ENCODE results near the gene PALD1.
A peak's percentile ranks its signal among the peaks of the same experiment; 100 is the strongest.

The PALD1 gene

GRCh38 chr10:70549351-70549961, 70.9 kb downstream of the PALD1 start:
- no peak overlapping the region for H3K4me3 ChIP-seq (ENCODE audit: low read depth, low read length)
- TF ChIP-seq CTCF (IDR thresholded peaks at IDR 0.05; ENCODE audit: low read depth, low read length, missing control alignments), result no peak
- in situ Hi-C loops (cut with HindIII; ENCODE audit: low sequenced_read_pairs), result no loop called here
- no peak for DNase-seq (ENCODE audit: low read depth)

- H3K4me3 ChIP-seq (ENCODE audit: low read depth, low read length), result no peak overlapping the region
- TF ChIP-seq CTCF (IDR thresholded peaks at IDR 0.05; ENCODE audit: low read depth, low read length, missing control alignments), result peak; percentile 88
- in situ Hi-C loops (cut with HindIII; ENCODE audit: low sequenced_read_pairs), result loop anchor here (5.0 kb wide), 1 partner anchor 83 kb away; no protein-coding TSS in a partner anchor
- DNase-seq (ENCODE audit: low read depth), result peak; percentile 45
These were observed 71.4 kb downstream of the PALD1 start for GRCh38 chr10:70549962-70550458.

- no peak for DNase-seq (ENCODE audit: low read depth)
- TF ChIP-seq CTCF (IDR thresholded peaks at IDR 0.05; ENCODE audit: low read depth, low read length, missing control alignments), result no peak
These were observed 71.9 kb downstream of the PALD1 start for GRCh38 chr10:70550459-70550858.

DNA sequence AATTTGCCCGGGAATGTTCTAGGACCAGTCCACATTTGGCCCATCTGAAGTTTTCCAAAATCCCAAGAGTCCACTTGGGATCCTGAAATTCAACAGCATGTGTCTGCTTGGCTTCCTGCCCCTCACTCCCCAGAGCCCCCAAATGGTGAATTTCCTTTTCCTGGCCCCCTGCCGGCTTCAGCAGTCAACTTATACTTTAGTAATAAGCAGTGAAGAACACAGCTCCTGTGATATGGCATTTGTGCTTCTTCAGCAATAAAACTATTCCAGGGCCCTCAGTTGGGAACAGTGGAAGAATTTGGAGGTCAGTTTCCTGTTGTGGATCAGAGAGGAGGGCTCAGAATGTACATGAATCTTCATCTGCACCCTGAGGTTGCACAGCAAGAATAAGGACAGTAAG, 72.9 kb downstream of the PALD1 start:
- in situ Hi-C loops (cut with HindIII; ENCODE audit: low sequenced_read_pairs), result loop anchor here (5.0 kb wide), 1 partner anchor 84 kb away; no protein-coding TSS in a partner anchor
- no peak for DNase-seq (ENCODE audit: low read depth)
- H3K4me3 ChIP-seq (ENCODE audit: low read depth, low read length), result no peak overlapping the region
- TF ChIP-seq CTCF (IDR thresholded peaks at IDR 0.05; ENCODE audit: low read depth, low read length, missing control alignments), result no peak

More at GRCh38 chr10:70550459-70550858, 71.9 kb downstream of the PALD1 start:
- H3K4me3 ChIP-seq (ENCODE audit: low read depth, low read length), result no peak overlapping the region
- in situ Hi-C loops (cut with HindIII; ENCODE audit: low sequenced_read_pairs), result loop anchor here (5.0 kb wide), 1 partner anchor 83 kb away; no protein-coding TSS in a partner anchor

DNA sequence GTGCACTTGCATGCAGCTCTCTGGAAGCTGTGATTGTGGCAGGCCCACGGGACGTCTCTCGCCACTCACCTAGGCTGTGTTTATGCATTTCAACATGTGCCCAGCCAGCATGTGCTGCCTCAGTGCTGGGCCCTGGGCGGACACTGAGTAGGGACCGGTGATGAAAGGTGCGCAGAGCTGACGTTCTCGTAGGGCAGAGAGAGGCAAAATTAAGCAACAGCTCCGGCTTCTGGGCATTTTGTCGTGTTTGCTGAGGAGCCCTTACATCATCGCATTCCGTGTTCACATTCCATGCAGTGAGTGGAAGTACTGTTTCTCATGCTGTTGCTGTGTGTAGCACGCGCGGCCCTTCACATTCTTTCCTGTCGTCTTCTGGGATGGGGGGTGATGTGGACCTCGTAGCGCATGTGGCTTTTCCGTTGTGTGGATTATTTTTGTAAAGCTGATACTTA, 73.4 kb downstream of the PALD1 start:
- peak; percentile 46 for DNase-seq (ENCODE audit: low read depth)
- TF ChIP-seq CTCF (IDR thresholded peaks at IDR 0.05; ENCODE audit: low read depth, low read length, missing control alignments), result no peak
- in situ Hi-C loops (cut with HindIII; ENCODE audit: low sequenced_read_pairs), result loop anchor here (5.0 kb wide), 1 partner anchor 85 kb away; no protein-coding TSS in a partner anchor
- H3K4me3 ChIP-seq (ENCODE audit: low read depth, low read length), result no peak overlapping the region

DNA sequence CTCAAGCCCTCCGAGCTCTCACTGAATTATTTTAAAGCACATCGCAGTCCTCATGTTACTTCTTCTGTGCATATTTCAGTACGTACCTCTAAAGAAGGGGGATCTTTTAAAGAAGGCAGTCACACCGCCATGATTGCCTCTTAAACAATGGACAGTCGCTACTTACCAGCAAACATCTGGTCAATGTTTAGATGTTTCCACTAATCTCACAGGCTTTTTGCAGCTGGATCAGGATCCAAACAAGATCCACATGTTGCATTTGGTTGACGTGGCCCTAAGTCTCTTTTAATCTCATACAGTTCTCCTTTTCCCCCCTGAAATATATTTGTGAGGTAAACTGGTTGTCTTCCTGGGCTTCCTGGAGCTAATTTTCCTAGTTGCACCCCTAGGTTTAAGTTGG, 74.0 kb downstream of the PALD1 start:
- TF ChIP-seq CTCF (IDR thresholded peaks at IDR 0.05; ENCODE audit: low read depth, low read length, missing control alignments), result no peak
- no peak overlapping the region for H3K4me3 ChIP-seq (ENCODE audit: low read depth, low read length)
- no peak for DNase-seq (ENCODE audit: low read depth)
- in situ Hi-C loops (cut with HindIII; ENCODE audit: low sequenced_read_pairs), result loop anchor here (5.0 kb wide), 1 partner anchor 85 kb away; no protein-coding TSS in a partner anchor

Data from astrocyte of the cerebellum (primary cell).